ENCODE measurements around the gene ASPRV1.

The ASPRV1 gene

GRCh38 chr2:69939722-69940121, 21.7 kb downstream of the ASPRV1 start:
- DNase-seq (ENCODE audit: low read depth): no peak

GRCh38 chr2:69937968-69938367, 23.5 kb downstream of the ASPRV1 start:
- DNase-seq (ENCODE audit: low read depth): no peak

- no peak for DNase-seq (ENCODE audit: low read depth)
These were observed 24.5 kb downstream of the ASPRV1 start for GRCh38 chr2:69936906-69937305.

GRCh38 chr2:69935011-69935410, 26.4 kb downstream of the ASPRV1 start:
- DNase-seq (ENCODE audit: low read depth): no peak

- DNase-seq (ENCODE audit: low read depth): no peak
These were observed 26.9 kb downstream of the ASPRV1 start for GRCh38 chr2:69934614-69934908.

GRCh38 chr2:69933839-69934613, 27.4 kb downstream of the ASPRV1 start:
- DNase-seq (ENCODE audit: low read depth): peak; percentile 63

DNA sequence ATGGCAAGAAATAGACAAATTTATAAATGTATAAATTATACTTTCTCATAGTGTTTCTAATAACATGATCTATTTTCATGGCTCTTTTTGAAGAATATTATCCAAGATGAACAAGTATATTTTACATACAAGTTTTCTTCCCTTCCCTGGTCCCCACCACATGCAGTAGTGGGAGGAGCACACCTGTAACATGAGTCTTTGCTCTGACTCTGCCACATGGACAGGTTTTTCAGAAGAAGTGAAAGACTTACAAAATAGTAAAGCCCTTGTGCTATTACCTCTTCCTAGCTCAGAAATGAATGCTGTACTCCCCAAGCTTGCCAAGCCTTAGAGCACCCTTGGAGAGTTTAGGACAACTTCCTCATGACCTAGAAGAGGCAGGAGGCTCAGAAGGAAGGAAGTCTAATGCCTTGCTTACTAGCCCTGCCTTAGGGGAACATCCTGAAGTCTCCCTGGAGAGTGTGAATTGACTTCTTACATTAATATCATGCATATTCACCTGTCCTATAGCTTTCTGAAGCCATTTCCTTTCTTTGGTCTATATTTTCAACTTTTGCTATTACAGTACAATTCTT, 28.1 kb downstream of the ASPRV1 start:
- no peak for DNase-seq (ENCODE audit: low read depth)

- DNase-seq (ENCODE audit: low read depth): no peak
These were observed 28.9 kb downstream of the ASPRV1 start for GRCh38 chr2:69932596-69932922.

- DNase-seq (ENCODE audit: low read depth): no peak
These were observed 29.4 kb downstream of the ASPRV1 start for GRCh38 chr2:69931832-69932595.

DNA sequence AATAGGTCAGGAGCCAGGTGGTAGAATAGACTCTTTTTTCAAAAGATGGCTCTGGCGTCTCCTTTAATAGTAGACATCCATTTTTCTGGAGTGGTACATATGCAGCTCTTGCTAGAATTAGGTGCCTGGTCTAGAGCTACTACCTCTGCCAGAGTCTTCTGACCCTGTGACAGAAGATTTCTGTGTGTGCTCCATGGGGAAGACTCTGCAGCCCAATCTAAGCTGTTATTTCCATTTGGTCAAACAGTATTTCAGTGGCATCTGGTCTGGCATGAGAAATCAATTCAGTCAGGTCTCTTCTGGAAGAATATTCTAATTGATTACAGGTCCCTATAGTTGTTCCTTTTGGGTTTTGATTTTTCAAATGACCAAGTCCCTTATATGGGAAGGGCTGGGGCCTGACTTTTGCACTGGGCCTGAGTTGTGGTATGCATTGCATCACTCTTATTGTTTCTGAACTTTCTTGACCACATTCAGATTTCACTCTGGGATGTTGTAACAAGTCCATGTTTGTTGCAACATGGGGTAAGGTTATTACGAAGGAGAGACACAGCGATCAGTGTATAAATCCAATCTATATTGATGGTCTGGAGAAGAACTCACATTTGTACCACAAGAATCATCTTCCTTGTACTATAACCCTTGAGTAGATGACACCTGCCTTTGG, 34.4 kb downstream of the ASPRV1 start:
- DNase-seq (ENCODE audit: low read depth): no peak

- DNase-seq (ENCODE audit: low read depth): no peak
These were observed 38.3 kb downstream of the ASPRV1 start for GRCh38 chr2:69923116-69923515.

DNA sequence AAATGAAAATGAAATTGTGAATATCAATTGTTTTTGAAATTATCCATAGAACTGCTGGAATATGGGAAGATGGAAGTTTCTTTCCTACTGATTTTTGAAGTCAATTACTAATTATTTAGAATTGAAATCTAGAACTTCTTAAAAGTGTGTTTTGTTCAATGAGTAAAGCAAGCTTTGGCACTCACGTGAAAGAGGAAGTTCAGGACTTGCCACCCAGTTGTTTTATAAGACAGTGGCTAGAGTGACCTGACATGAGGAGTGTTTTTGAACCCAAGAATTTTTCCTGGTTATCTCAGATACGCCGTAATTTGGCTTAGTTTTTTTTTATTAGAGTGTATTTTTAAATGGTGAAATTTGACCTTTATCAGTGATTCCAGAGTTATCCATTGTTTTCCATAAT, 43.0 kb downstream of the ASPRV1 start:
- no peak for DNase-seq (ENCODE audit: low read depth)

- peak; percentile 67 for DNase-seq (ENCODE audit: low read depth)
These were observed 43.6 kb downstream of the ASPRV1 start for GRCh38 chr2:69917852-69918251.

DNA sequence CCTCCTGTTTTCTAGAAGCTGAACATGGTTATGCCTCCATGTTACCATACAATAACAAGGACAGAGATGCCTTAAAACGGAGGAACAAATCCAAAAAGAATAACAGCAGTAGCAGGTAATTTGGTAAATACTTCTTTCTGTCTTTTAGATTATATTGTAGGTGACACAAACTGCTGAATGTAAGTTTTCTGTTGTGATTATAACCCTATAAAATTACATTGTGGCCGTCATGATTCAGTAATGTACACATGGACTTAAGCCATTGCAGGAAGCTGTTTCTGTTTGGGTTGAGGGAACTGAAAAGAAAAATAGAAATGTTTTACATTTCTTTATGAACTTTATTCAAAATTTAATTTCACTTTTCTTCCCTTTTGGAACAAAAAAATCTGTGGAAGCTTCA, 45.3 kb downstream of the ASPRV1 start:
- no peak for DNase-seq (ENCODE audit: low read depth)

DNA sequence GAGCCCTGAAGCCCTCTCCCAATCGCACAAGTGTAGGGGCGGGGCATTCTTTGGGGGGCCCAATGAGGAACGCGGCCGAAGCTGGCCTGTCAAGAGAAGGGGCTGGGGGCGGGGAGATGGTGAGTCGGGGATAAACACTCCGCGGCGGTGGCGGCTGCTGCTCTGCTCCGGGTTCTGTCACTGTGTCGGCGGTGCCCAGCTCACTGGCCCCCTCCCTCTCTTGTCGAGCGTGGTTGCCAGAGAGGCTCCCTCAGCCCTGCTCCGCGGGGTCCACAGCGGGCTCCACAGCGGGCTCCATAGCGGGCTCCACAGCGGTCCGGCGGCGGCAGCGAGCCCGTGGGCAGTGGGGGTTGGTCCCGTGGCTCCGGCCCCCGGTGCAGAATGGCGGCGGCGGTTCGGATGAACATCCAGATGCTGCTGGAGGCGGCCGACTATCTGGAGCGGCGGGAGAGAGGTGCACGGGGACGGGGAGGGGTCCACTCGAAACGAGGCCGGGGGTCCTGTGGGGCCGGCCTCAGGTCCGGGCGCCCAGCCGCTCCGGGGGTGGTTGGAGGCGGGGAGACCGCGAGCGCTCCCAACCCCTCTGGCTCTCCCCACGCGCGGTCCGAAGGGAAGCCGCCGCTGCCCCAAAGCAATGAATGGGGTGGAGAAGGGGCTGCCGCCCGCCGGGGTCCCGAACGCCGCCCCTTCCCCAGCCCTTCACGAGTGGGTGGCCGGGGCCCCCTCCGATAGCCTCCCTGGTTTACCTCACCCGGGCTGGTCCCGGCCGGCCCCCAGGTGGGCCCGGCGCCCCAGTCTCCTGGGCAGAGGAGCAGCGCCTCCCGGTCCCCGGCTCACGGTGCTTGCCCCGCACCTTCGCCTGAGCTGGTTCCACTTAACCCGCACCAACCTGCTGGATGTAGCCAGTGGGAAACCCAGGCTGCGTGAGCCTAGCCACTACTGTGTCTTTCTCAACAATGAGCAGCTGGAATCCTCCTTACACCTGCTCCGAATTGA, 46.2 kb downstream of the ASPRV1 start, which contains the start of gene MXD1:
Gene MXD1, plus strand, starts transcription at position 160 of the 996 bp plus-strand sequence. Its CDS starts 222 bp downstream, at position 382.
- no peak for DNase-seq (ENCODE audit: low read depth)

DNA sequence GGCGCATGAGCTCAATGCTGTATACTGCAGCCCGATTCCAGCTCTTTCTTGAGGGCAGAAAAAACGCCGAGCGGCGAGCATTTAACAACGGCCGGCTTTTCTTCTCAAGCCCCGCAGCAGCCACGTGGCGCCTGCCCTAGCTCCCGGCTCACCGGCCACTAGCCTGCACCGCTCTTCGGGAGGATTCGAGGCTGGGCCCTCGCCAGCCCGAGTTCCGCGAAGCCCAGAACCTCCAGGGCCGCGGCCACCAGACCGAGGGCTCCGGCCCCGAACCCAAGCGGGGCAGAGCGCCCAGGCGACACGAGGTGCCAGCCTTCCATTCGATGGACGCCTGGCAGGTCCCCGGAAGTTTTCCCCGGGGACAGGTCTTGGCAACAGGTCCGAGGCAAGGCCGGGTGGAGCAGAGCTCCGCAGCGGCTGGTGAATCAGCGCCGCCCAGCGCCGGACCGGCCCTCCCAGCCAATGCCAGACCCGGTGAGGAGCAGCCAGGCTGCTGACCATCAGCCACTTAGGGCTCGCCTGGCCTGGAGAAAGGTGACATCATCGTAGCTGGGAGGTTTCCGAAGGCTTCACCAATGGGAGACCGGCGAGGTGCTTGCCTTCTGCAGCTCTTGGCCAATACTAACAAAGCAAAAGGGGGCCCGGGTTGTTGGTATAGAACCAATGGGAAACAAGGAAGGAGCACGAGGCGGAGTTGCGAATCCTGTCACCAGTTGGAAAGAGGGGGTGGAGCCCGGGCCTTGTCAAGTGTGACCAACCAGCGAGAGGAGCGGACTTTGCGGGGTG, 47.1 kb downstream of the ASPRV1 start:
- DNase-seq (ENCODE audit: low read depth): peak; percentile 99

DNA sequence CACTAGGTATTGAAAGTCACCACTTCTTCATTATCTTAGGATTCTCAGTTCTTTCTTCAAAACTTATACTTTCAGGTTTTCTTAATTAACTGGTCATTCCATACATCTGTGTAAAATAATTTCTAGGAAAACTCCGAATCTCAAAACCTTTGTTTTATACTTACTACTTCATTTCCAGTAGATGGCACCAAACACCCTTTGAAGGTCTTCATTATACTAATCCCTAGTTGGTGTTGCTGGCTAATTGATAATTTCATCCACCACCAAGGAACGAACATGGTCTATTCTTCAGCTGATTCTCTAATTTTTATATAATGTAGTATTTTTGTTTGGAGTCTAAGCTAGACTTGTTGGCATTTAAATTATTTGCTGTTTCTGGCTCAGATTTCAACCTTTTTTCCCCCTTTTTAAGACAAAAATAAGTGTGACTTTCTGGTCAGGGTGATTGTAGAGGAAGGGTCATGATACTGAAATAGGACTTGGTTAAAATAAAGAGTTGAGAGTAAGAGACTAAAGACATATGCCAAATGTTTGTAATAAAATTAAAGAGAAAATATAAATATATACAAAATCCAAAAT, 49.4 kb downstream of the ASPRV1 start:
- DNase-seq (ENCODE audit: low read depth): no peak

All from HS-5 (cell line).